Fibroblast of skin of back (primary cell): ENCODE data around the gene TEAD1.
A peak's percentile ranks its signal among the peaks of the same experiment; 100 is the strongest.

ENCODE experiments used
- DNase-seq: peaks from one replicate; pipeline ENCODE4 v3.0.0-alpha.2; 2013

Gene TEAD1

GRCh38 chr11:12962306-12962705, 288.1 kb downstream of the TEAD1 start:
- DNase-seq = no peak

GRCh38 chr11:12963051-12963450, 288.8 kb downstream of the TEAD1 start:
- DNase-seq = no peak

GRCh38 chr11:12963792-12964536, 289.7 kb downstream of the TEAD1 start:
- DNase-seq = peak; percentile 65

- DNase-seq = no peak
Measured at GRCh38 chr11:12964650-12965049, 290.4 kb downstream of the TEAD1 start.

GRCh38 chr11:12966002-12966401, 291.8 kb downstream of the TEAD1 start:
- no peak for DNase-seq

GRCh38 chr11:12968101-12968500, 293.9 kb downstream of the TEAD1 start:
- DNase-seq = no peak

- DNase-seq = no peak
Measured at GRCh38 chr11:12968826-12969225, 294.6 kb downstream of the TEAD1 start.

GRCh38 chr11:12971955-12972354, 297.7 kb downstream of the TEAD1 start:
- no peak for DNase-seq

- no peak for DNase-seq
Measured at GRCh38 chr11:12973528-12974181, 299.4 kb downstream of the TEAD1 start.

- DNase-seq = no peak
Measured at GRCh38 chr11:12975195-12975594, 301.0 kb downstream of the TEAD1 start.

GRCh38 chr11:12979928-12980689, 305.9 kb downstream of the TEAD1 start:
- DNase-seq = no peak

GRCh38 chr11:12981676-12982522, 307.7 kb downstream of the TEAD1 start:
- DNase-seq = no peak

- DNase-seq = no peak
Measured at GRCh38 chr11:12983336-12983735, 309.1 kb downstream of the TEAD1 start.

- DNase-seq = no peak
Measured at GRCh38 chr11:12986194-12986898, 312.1 kb downstream of the TEAD1 start.

- no peak for DNase-seq
Measured at GRCh38 chr11:12989428-12990161, 315.4 kb downstream of the TEAD1 start.

- DNase-seq = no peak
Measured at GRCh38 chr11:12990162-12990480, 315.9 kb downstream of the TEAD1 start.

GRCh38 chr11:12991426-12991825, 317.2 kb downstream of the TEAD1 start:
- DNase-seq = no peak

- DNase-seq = no peak
Measured at GRCh38 chr11:12993626-12994025, 319.4 kb downstream of the TEAD1 start.
